Activated CD8-positive, alpha-beta memory T cell treated with anti-CD3 and anti-CD28 coated beads, Interleukin-2, amount 50 U/mL, for 1 hour (primary cell): ENCODE measurements around the gene RASGRP2.

Experiments
- DNase-seq: peaks from one replicate; pipeline ENCODE4 v3.0.0-alpha.2; 2020; ENCODE audit errors: extremely low read depth

Gene RASGRP2

GRCh38 chr11:64698427-64698826, 45.5 kb downstream of the RASGRP2 start:
- DNase-seq: no peak

- DNase-seq: no peak
Measured at GRCh38 chr11:64697663-64698375, 46.1 kb downstream of the RASGRP2 start.

- DNase-seq: no peak
Measured at GRCh38 chr11:64696045-64696444, 47.9 kb downstream of the RASGRP2 start.

DNA sequence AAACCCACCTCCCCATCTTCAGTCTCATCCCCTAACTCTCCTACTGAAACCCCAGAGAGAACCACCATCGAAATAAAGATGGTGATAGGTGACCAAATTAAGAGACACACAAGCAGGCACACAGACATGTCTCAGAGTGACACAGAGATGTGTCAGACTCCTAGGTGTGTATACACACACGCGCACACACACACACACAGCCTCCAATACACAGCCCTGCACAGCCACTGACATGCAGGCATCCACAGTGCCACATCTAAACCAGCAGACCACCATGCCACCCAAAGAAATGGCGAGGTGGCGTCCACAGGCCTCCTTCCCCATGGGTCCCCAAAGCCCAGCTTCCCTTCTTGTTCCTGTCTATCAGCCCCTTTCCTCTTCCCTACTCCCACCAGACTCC, 48.4 kb downstream of the RASGRP2 start:
- no peak for DNase-seq

DNA sequence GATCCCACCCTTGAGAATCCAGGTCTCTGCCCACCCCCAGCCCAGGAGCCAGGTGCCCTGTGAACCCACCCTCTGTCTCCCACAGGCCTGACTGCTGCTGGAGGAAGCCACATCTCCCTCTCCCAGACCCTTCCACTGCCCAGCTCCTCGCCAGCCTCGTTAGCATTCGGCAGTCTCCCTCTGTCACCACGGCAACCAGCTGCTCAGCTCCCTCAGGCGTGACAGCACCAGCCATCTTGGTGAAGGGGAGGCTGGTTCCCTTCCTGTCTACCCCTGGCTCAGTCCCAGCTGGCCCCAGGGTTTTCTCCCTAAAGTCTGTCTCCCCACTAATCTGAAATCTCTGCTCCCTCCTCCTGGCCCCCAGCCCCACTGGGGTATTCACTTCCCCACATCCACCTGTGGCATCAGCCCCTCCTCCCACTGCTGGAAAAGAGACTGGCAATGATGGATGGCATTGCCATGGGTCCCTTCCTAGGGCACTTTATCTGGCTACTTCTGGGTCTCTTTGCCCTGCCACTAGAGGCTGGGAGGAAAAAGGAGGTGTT, 49.0 kb downstream of the RASGRP2 start:
- DNase-seq: no peak

DNA sequence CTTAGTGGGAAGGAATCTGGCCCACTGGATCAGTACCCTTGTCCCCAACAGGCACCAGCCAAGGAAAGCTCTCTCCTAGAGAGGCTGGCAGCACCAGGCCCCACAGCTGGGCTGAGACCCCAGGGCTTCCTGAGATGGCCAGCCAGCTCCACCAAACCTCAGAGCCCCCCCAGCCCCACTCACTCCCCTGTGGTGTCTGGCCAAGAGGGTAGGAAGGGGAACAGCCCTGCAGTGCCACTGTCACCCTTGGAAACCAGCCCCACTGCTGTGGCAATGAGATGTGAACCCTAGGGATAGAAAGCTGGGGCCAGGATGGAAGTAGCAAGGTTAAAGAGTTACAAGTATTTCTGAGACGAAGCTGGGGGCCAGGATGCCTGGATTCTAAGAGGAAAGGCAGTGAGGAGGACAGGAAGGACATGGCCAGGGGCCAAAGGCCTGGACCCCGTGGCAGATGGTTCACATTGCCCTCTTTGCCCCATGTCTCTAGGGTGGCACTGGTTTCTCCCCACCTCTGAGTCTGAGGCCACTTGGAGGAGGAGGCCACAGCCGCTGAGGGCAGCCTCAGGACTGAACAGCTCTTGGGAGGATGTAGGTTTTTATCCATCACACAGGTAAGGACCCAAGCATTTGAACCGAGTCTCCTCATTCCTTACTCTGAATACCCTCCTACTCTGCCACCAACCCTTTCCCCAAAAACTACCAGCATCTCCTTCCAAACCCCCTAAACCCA, 49.8 kb downstream of the RASGRP2 start:
- DNase-seq: no peak

GRCh38 chr11:64692764-64693331, 51.1 kb downstream of the RASGRP2 start:
- no peak for DNase-seq

GRCh38 chr11:64691543-64691942, 52.4 kb downstream of the RASGRP2 start:
- no peak for DNase-seq

DNA sequence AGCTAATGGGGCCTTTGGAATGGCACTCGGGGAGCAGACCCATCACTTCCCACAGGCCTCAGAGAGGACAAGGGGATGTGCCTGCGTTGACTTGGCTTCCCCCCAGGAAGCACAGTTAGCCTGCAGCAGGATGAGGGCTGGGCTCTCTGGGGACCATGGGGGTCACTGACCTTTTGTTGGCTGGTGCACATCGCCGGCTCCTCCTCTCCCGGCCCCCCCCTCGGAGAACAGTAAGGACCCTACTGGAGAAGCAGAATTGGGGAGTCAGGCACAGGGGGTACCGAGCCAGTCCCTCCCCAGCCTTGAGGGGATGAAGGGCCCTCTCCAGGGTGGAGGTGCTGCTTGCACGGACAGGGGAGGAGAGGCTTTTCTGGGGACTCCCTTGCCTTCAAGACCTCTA, 53.7 kb downstream of the RASGRP2 start:
- DNase-seq: no peak

- DNase-seq: peak; percentile 75
Measured at GRCh38 chr11:64688534-64688982, 55.4 kb downstream of the RASGRP2 start.

- no peak for DNase-seq
Measured at GRCh38 chr11:64687643-64688533, 56.1 kb downstream of the RASGRP2 start.

GRCh38 chr11:64687204-64687603, 56.7 kb downstream of the RASGRP2 start:
- DNase-seq: no peak

GRCh38 chr11:64686466-64687170, 57.3 kb downstream of the RASGRP2 start:
- DNase-seq: no peak

GRCh38 chr11:64685536-64685935, 58.4 kb downstream of the RASGRP2 start:
- DNase-seq: no peak

DNA sequence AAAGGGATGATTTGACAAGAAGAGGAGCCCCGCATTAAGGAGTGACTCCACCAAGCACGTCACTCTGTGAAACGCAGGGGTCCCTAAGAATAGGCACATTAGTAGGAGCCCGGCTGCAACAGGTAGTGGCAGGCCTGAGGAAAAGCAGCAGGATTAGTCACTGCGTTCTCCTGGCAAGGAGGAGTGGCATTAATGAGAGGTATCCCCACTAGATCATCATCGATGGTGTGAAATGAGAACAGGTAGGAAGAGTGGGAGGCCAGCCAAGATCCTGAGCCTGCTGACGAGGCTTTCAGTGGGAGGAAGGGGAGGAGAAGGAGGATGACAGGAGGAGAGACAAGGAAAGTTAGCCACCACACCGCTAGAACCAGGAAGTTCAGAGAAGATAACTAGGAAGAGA, 59.6 kb downstream of the RASGRP2 start:
- no peak for DNase-seq

DNA sequence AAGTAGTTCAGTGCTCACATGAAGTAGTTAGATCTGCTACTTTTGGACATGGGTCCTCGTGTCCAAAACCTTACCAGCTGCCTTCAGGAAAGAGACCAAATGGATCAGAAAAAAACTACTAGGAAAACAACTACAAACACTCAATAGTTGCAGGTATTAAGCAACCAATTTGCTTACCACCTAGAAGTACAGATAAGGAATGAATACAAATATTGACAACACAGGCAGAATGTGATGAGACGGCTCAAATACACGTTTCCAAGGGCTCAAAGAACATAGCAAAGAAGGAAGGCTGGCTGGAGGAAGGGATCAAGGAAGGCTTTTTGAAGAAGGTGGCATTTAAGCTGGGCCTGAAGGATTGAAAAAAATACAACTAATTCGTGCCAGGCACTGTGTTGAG, 62.8 kb downstream of the RASGRP2 start:
- no peak for DNase-seq

DNA sequence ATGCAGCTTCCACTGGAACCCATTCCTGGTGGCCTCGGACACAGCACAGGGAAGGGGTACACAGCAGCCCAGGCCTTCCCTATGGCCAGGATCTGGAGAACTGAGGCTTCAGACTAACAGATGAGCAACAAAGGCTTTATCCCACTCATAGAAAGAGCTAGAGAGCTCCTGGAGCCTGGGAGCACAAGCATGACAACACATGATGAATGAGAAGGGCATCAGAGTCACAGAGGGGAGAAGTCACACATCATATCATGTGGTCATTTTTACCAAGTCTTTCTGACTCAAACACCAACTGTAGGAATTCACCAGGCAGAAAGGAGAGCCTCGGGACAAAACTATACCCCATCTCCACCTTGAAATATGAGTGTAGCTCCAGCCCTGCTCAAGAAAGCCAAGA, 64.1 kb downstream of the RASGRP2 start:
- no peak for DNase-seq

- no peak for DNase-seq
Measured at GRCh38 chr11:64677441-64678023, 66.4 kb downstream of the RASGRP2 start.
